Left lung (tissue), 10 donors: Measurements from ENCODE around the gene CDK6. TPM values are rescaled to one million over a fixed set of nuclear protein-coding genes. Genes with fewer than 3 reads are reported as not detected.

ENCODE experiments used
- ATAC-seq: fragments of 200-7000 bp; cut with Tn5 transposase; one replicate; pipeline ENCODE4 v1.9.1; 2020; ENCODE audit warnings: moderate library complexity
- DNase-seq, 4 donors: peaks; one replicate each; pipeline ENCODE4 v3.0.0-alpha.2; 2013 to 2020
- H3K27ac ChIP-seq, 2 donors: fragments of 200-600 bp; sonication (generic) in 1 of 2; one replicate each; pipeline versions ENCODE4 v1.5.0 to v1.8.0; 2020 to 2021
- H3K27me3 ChIP-seq, 2 donors: fragments of 200-600 bp; sonication (generic) in 1 of 2; one replicate each; pipeline versions ENCODE4 v1.5.0 to v1.8.0; 2020 to 2021
- H3K36me3 ChIP-seq, 2 donors: fragments of 200-600 bp; sonication (generic) in 1 of 2; one replicate each; pipeline versions ENCODE4 v1.5.0 to v1.8.0; 2020 to 2021
- H3K4me1 ChIP-seq, 2 donors: fragments of 200-600 bp; one replicate each; pipeline ENCODE4 v1.8.0; 2021
- H3K4me3 ChIP-seq, 2 donors: fragments of 200-600 bp; sonication (generic) in 1 of 2; one replicate each; pipeline versions ENCODE4 v1.5.0 to v1.8.0; 2020 to 2021; ENCODE audit warnings: mild to moderate bottlenecking in 1 of 2
- H3K9me3 ChIP-seq, 2 donors: fragments of 200-600 bp; sonication (generic) in 1 of 2; one replicate each; pipeline versions ENCODE4 v1.5.0 to v1.8.0; 2020 to 2021
- intact Hi-C, 2 donors: fragments of 100-400 bp; cut with DNase I; formaldehyde crosslinking; loops; one replicate each; pipeline versions ENCODE4 v1.11.2 to v1.14.2; 2022
- polyA plus RNA-seq, 6 donors: library from polyadenylated mRNA; unstranded; fragments of 120-200 nt; gene quantifications; one replicate each; pipeline ENCODE4 v1.2.1, GENCODE V29; 2013; ENCODE audit not compliant: insufficient read length in 6 of 6
- total RNA-seq, 2 donors: library from RNA; stranded (reverse); fragmentation: NEBNext Ultra II Directional; extraction: Animal tissue kit (Norgen Biotek cat#: 25700); gene quantifications; one replicate each; pipeline ENCODE4 v1.2.1, GENCODE V29; 2021
- TF ChIP-seq, protein P1 (sequence below), 2 donors: fragments of 200-600 bp; sonication (generic) in 1 of 2; IDR thresholded peaks; one replicate each; pipeline versions ENCODE4 v1.5.0 to v1.8.0; 2021; ENCODE audit warnings: antibody characterized with exemption in 2 of 2
- donor health status: DM: no; HTN: yes; CAD: no.
- donor health status: DM: no; HTN: no; CAD: no.

The CDK6 gene
- total and polyA plus RNA-seq, 8 donors, result 20.3 to 52.2 (median 43.7) TPM

DNA sequence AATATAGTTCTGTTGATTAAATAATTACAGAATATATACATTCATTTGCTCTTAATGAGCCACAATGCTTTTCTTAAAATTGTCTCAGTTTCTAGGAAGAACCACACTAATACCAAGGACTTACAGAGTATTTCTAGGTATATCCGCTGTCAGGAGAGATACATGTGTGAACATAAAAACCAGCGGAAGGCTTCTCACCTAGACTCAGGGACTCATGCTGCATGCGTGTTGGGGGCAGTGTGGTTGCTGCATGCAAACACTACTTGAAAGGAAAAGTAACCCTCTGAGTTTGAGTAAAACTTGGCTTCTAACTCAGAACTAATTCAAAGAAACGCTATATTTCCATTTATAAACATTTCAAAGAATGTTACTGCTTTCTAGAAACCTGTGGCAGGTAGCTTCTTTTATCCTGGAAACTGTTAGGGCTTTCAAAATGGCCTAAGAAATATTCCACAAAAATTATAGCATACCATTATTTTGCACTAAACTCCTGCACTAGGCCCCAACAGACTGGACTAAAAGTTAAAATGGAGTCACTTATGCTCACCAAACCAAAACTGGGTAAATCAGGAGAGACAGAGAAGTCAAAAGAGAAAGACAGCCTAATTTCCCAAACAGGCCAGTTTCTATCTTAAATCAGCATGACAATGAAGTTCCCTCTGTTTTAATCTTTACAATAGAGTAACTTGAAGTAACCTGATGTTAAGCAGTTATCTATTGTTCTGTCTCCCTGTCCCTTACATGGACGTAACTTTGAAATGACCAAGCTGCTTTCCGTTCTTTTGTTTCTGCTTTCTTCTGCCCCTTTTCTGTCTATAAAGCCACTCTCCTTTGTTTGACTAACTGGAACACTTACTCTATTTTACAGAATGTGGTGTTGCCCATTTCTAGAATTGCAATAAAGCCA, 151.0 kb downstream of the CDK6 start:
- no peak for DNase-seq
- TF ChIP-seq, protein P1, sequence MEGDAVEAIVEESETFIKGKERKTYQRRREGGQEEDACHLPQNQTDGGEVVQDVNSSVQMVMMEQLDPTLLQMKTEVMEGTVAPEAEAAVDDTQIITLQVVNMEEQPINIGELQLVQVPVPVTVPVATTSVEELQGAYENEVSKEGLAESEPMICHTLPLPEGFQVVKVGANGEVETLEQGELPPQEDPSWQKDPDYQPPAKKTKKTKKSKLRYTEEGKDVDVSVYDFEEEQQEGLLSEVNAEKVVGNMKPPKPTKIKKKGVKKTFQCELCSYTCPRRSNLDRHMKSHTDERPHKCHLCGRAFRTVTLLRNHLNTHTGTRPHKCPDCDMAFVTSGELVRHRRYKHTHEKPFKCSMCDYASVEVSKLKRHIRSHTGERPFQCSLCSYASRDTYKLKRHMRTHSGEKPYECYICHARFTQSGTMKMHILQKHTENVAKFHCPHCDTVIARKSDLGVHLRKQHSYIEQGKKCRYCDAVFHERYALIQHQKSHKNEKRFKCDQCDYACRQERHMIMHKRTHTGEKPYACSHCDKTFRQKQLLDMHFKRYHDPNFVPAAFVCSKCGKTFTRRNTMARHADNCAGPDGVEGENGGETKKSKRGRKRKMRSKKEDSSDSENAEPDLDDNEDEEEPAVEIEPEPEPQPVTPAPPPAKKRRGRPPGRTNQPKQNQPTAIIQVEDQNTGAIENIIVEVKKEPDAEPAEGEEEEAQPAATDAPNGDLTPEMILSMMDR (IDR thresholded peaks at IDR 0.05), result no peak
- Histone ChIP-seq H3K27me3 (no peaks in the 10 kb centered on the region), H3K4me1 (peaks cover 7 to 26% of the 10 kb centered on the region in 2 donors), H3K27ac (no peak overlapping the region), H3K9me3 (no peaks in the 10 kb centered on the region), H3K4me3 (no peak overlapping the region), H3K36me3 (no peaks in the 10 kb centered on the region)
- intact Hi-C loops, result no loop called here
- ATAC-seq, result no peak

DNA sequence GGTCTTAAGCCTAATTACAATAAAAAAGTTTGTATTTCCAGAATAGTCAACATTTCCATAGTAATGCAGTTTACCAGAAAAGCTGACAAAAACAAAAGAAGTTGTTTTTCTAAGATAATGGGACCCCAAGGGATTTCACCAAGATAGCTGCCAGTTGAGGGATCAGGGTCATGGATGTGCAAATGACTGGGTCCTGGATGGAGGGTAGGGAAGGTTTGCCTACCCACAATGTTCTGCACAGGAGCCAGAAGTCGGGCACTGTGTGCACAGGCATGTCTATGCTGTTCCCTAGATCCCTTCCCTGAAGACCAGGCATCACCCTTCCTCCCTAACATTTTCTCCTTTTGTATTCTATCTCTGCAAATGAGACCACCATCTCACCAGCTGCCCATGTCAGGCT, 152.1 kb downstream of the CDK6 start:
- H3K4me1 ChIP-seq, result peaks cover 7 to 26% of the 10 kb centered on the region in 2 donors
- no peak overlapping the region for H3K4me3 ChIP-seq

DNA sequence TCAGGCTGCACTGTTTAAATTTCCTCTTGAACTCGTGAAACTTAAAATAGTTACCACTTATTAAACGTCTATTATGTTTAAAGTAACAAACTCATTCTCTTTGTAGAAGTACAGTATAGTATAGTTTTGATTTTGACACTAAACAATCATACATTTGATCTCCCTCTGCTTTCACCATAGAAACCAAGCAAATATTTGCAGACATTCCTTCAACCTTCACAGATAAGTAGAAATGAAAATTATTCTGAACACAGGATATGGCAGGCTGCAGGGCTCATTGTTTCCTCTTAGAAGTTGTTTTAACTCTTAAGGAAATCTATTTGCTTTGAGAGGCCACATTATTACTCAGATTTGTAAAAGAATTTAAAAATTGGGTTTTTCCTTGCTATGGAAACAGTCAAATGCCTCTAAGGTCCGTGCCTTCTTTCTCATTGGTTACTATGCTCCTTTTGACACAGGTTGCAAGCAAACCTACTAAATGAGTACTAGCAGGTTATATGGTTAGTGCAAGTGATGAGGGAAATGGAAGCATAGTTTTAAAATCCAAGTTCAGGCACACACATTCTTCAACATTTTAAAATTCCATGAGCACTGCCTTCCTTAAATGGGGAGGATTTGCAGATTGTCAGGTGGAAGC, 153.4 kb downstream of the CDK6 start:
- Histone ChIP-seq H3K9me3 (no peaks in the 10 kb centered on the region), H3K36me3 (no peaks in the 10 kb centered on the region), H3K4me3 (no peak overlapping the region), H3K27me3 (no peaks in the 10 kb centered on the region), H3K4me1 (peaks cover 7 to 26% of the 10 kb centered on the region in 2 donors), H3K27ac (peak overlapping the region in 1 of 2 donors; percentile 41)
- ATAC-seq, result peak; percentile 66
- TF ChIP-seq, protein P1 (IDR thresholded peaks at IDR 0.05), result no peak
- intact Hi-C loops, result no loop called here
- peak in 1 of 4 donors; percentile 51 for DNase-seq

More for the DNA sequence above, 152.1 kb downstream of the CDK6 start:
- peak overlapping the region in 1 of 2 donors; percentile 3 for H3K27ac ChIP-seq
- TF ChIP-seq, protein P1 (IDR thresholded peaks at IDR 0.05), result no peak
- intact Hi-C loops, result no loop called here
- ATAC-seq, result no peak
- H3K9me3 ChIP-seq, result no peaks in the 10 kb centered on the region
- DNase-seq, result no peak
- H3K36me3 ChIP-seq, result no peaks in the 10 kb centered on the region
- H3K27me3 ChIP-seq, result no peaks in the 10 kb centered on the region

DNA sequence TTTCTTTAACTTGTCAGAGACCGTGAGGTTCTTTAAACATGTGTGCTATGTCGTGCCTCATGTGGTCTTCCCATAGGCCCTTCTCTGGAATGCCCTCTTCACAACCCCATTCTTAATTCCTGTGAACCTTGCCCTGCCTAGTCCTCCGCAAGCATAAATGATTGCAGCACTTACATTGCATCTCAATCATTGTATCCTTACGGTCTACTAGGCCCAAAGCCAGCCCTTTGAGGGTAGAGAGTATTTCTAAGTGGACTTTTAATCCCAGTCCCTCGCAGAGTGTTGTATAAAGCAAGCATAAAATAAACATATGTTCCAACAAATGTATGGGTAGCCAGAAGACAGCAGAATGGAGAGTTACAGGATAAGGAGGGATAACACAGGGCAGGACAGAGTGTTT, 154.0 kb downstream of the CDK6 start:
- intact Hi-C loops, result no loop called here
- Histone ChIP-seq H3K4me1 (peaks cover 7 to 26% of the 10 kb centered on the region in 2 donors), H3K9me3 (no peaks in the 10 kb centered on the region), H3K27me3 (no peaks in the 10 kb centered on the region), H3K4me3 (no peak overlapping the region), H3K27ac (peak overlapping the region in 1 of 2 donors; percentile 41), H3K36me3 (no peaks in the 10 kb centered on the region)
- TF ChIP-seq, protein P1 (IDR thresholded peaks at IDR 0.05), result no peak
- DNase-seq (no peak), ATAC-seq (peak; percentile 27)

DNA sequence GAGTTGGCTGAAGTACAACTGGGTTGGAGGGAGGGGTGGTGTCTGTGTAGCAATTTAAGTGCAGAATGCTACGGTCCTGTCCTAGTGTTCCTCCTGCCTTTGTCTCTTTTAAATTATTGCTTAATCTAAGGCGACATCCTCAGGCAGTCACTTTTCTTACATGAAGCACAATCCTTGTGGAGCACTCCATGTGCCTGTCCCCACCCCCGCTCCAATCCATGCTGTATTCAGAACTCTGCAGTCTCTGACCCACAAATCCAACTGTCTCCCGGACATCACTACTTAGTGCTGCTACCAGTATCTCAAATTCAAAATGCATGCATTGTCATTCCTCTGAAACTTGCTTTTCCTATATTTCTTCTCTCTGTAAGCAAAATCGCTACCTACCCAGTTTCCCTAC, 154.7 kb downstream of the CDK6 start:
- no peaks in the 10 kb centered on the region for H3K9me3 ChIP-seq
- TF ChIP-seq, protein P1 (IDR thresholded peaks at IDR 0.05), result no peak
- H3K36me3 ChIP-seq, result no peaks in the 10 kb centered on the region
- H3K4me3 ChIP-seq, result no peak overlapping the region
- DNase-seq (no peak), ATAC-seq (peak; percentile 50)
- intact Hi-C loops, result no loop called here
- peaks cover 7 to 26% of the 10 kb centered on the region in 2 donors for H3K4me1 ChIP-seq
- H3K27ac ChIP-seq, result no peak overlapping the region
- no peaks in the 10 kb centered on the region for H3K27me3 ChIP-seq
